SU-DHL-6 (cell line): ENCODE data around the gene ANKRD55.
"Not testable (repeated sequence)": the region's sequence is repeated elsewhere in the genome, so short reads cannot be mapped to it uniquely, and the experiment has no call there.

Experiments used
- H2AFZ ChIP-seq: fragments of 200-600 bp; sonication (generic); 2 replicates; pipeline ENCODE4 v1.6.1; 2014; ENCODE audit warnings: low read depth, mild to moderate bottlenecking, moderate library complexity, mixed read lengths, antibody characterized with exemption, low read length; ENCODE audit not compliant: severe bottlenecking
- H3F3A ChIP-seq: fragments of 200-600 bp; shearing (Covaris generic); 2 replicates; pipeline ENCODE4 v1.6.0; 2016; ENCODE audit warnings: antibody characterized with exemption, mild to moderate bottlenecking; ENCODE audit not compliant: insufficient read depth
- H3K27ac ChIP-seq: fragments of 200-600 bp; sonication (generic); 2 replicates; pipeline ENCODE4 v1.5.1; 2016; ENCODE audit warnings: low read depth, mild to moderate bottlenecking, low read length, moderate library complexity, mixed read lengths
- H3K27me3 ChIP-seq: fragments of 200-600 bp; sonication (generic), shearing (Covaris generic); 2 replicates; pipeline ENCODE4 v1.6.0; 2014; ENCODE audit warnings: mild to moderate bottlenecking, low read length
- H3K36me3 ChIP-seq: fragments of 200-600 bp; sonication (generic); 2 replicates; pipeline ENCODE4 v1.6.1; 2014; ENCODE audit warnings: mild to moderate bottlenecking, low read length, mixed read lengths
- H3K4me2 ChIP-seq: fragments of 300-600, 200-600 bp; shearing (Covaris generic), sonication (generic); 2 replicates; pipeline ENCODE4 v1.6.0; 2014; ENCODE audit warnings: low read length, low read depth, mild to moderate bottlenecking; ENCODE audit not compliant: poor library complexity, severe bottlenecking
- H3K4me3 ChIP-seq: fragments of 200-600 bp; sonication (generic); 2 replicates; pipeline ENCODE4 v1.5.1; 2014; ENCODE audit warnings: antibody characterized with exemption, low read length, mild to moderate bottlenecking, mixed read lengths; ENCODE audit not compliant: insufficient read depth, poor library complexity, severe bottlenecking
- H3K79me2 ChIP-seq: fragments of 200-600 bp; sonication (generic); 2 replicates; pipeline ENCODE4 v1.6.1; 2014; ENCODE audit warnings: mild to moderate bottlenecking, low read length, moderate library complexity; ENCODE audit not compliant: insufficient read depth
- H3K9ac ChIP-seq: fragments of 200-600 bp; sonication (generic); 2 replicates; pipeline ENCODE4 v1.7.0; 2014; ENCODE audit warnings: mild to moderate bottlenecking, low read length
- H3K9me2 ChIP-seq: fragments of 200-600 bp; sonication (generic); replicated peaks from 2 replicates; pipeline ENCODE4 v1.6.1; 2014; ENCODE audit warnings: low read length; ENCODE audit not compliant: insufficient read depth
- H3K9me3 ChIP-seq: fragments of 200-600 bp; sonication (generic); 2 replicates; pipeline ENCODE4 v1.6.1; 2014; ENCODE audit warnings: low read length, mixed read lengths; ENCODE audit not compliant: insufficient read depth
- H4K20me1 ChIP-seq: fragments of 200-600 bp; sonication (generic); 2 replicates; pipeline ENCODE4 v1.6.1; 2014; ENCODE audit warnings: low read depth, mild to moderate bottlenecking, antibody characterized with exemption, low read length, moderate library complexity, mixed read lengths
- EZH2phosphoT487 ChIP-seq: fragments of 200-600 bp; sonication (generic), shearing (Covaris generic); conservative IDR thresholded peaks from 2 replicates; pipeline ENCODE4 v1.6.1; 2018; ENCODE audit warnings: mild to moderate bottlenecking, antibody characterized with exemption, low read length, moderate library complexity, mixed read lengths
- TF ChIP-seq, protein P1 (sequence below): fragments of 200-600 bp; sonication (generic); IDR thresholded peaks from one replicate; pipeline ENCODE4 v1.5.1; 2017; ENCODE audit warnings: antibody characterized with exemption, mild to moderate bottlenecking, low read length, moderate library complexity; ENCODE audit not compliant: insufficient read depth, poor library complexity, severe bottlenecking

ANKRD55 gene

DNA sequence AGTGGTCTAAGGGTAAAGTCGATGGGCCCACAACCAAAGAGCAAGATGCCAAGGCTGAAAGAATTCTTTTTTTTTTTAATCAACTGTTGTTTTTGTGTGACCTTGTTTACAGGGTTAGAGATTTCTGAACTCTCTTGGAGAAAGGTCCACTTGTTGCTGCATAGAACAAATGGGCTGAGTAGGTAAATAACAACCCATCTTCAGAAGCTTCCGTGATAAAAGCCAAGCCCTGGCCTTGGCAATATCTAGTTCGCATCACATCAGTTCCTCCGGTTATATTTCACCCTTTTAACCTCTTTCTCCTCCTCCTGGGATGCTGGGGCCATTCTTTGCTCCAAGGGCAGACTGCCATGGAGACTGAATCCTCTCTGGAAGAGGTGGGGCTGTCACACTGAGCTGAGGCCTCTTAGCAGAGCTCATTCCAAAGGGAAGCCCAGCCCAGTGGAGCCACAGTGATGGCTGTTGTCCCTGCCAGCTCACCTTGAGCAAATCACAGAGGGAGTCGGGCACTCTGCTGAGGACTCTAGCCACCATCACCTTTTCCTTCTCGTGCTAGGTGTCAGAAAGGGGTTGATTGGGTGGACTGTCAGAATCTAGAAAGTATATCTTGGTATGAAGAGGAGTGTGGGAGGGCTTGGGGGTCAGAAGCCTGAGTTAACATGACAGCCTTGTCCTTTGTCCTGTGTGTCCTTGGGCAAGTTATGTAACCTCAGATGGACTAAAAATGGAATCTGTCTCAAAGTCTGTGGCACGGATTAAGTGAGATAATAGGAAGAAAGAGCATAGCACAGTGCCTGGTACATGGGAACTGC is 17.9 kb downstream of the ANKRD55 start:
- Histone ChIP-seq H3K4me2 (no peak overlapping the region), H3F3A (no peaks in the 10 kb centered on the region), H2AFZ (no peak overlapping the region), H3K79me2 (no peaks in the 10 kb centered on the region), H3K27ac (no peak overlapping the region), H4K20me1 (no peaks in the 10 kb centered on the region), H3K27me3 (no peaks in the 10 kb centered on the region), H3K9me2 (no peaks in the 10 kb centered on the region), H3K9ac (no peak overlapping the region), H3K4me3 (no peak overlapping the region), H3K9me3 (no peaks in the 10 kb centered on the region), H3K36me3 (no peaks in the 10 kb centered on the region)
- TF ChIP-seq EZH2phosphoT487 = no peak
- TF ChIP-seq, protein P1, sequence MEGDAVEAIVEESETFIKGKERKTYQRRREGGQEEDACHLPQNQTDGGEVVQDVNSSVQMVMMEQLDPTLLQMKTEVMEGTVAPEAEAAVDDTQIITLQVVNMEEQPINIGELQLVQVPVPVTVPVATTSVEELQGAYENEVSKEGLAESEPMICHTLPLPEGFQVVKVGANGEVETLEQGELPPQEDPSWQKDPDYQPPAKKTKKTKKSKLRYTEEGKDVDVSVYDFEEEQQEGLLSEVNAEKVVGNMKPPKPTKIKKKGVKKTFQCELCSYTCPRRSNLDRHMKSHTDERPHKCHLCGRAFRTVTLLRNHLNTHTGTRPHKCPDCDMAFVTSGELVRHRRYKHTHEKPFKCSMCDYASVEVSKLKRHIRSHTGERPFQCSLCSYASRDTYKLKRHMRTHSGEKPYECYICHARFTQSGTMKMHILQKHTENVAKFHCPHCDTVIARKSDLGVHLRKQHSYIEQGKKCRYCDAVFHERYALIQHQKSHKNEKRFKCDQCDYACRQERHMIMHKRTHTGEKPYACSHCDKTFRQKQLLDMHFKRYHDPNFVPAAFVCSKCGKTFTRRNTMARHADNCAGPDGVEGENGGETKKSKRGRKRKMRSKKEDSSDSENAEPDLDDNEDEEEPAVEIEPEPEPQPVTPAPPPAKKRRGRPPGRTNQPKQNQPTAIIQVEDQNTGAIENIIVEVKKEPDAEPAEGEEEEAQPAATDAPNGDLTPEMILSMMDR = no peak

DNA sequence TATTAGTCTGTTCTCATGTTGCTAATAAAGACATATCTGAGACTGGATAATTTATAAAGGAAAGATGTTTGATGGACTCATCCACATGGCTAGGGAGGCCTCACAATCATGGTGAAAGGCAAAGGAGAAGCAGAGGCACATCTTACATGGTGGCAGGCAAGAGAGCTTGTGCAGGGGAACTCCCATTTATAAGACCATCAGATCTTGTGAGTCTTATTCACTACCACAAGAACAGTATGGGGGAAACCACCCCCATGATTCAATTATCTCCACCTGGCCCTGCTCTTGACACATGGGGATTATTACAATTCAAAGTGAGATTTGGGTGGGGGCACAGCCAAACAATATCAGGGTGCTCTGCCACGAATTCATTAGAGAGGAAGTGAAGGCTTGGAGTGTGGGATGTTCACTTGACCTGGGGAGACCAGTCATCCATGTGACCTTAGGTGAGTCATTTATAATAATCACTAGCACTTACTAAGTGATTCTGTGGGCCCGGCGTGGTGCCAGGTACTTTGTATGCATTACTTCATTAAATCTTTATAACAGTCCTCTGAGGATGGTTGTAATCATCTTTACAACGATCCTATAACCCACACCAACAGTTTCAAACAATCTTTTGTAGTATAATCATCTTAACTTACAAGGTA is 19.1 kb downstream of the ANKRD55 start:
- H3F3A ChIP-seq, H3K9me3 ChIP-seq, H3K27me3 ChIP-seq, H3K27ac ChIP-seq, H3K4me3 ChIP-seq, H3K36me3 ChIP-seq, H4K20me1 ChIP-seq, H2AFZ ChIP-seq, H3K4me2 ChIP-seq, H3K9ac ChIP-seq, H3K9me2 ChIP-seq, H3K79me2 ChIP-seq: not testable (repeated sequence)

DNA sequence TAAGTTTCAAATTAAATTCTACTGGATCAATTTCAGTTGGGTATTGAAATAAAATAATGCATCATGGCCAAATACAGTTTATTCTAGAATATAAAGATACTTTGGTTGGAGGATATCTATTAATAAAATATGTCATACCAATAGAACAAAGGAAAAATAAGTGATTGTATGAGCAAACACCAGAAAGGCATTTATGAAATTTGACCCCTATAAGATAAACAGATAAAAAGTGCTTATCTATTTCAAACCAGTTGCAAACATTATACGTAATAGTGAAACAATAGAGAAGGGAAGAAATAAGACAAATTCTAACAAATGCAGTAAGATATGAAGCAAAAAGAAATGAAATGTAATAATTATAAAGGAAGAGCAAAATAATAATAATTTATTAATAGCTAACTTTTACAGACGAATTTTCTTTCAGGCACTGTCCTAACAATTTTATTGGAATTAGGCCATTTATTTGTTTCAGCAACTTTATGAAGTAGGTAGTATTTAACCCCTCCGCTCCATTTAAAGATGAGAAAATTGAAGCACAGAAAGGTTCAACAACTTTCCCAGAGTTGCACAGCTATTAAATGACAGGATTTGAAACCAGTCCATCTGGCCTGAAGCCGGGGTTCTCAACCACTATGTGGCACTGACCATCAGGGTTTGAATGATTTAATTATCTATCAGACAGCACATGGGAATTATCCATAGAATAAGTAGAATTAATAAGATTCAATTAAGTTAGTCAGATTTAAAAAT is 20.8 kb downstream of the ANKRD55 start:
- Histone ChIP-seq H3K4me3 (no peak overlapping the region), H3K9me2 (no peaks in the 10 kb centered on the region), H4K20me1 (no peaks in the 10 kb centered on the region), H3K79me2 (no peaks in the 10 kb centered on the region), H3K27me3 (no peaks in the 10 kb centered on the region), H3K36me3 (no peaks in the 10 kb centered on the region), H3F3A (no peaks in the 10 kb centered on the region), H3K9ac (no peak overlapping the region), H3K27ac (no peak overlapping the region), H3K4me2 (no peak overlapping the region), H3K9me3 (no peaks in the 10 kb centered on the region), H2AFZ (no peak overlapping the region)
- TF ChIP-seq, protein P1 = no peak
- no peak for TF ChIP-seq EZH2phosphoT487
